ENCODE data around the gene MCRS1. TPM values are rescaled to one million over a fixed set of nuclear protein-coding genes. Genes with fewer than 3 reads are reported as not detected.
A peak's percentile ranks its signal among the peaks of the same experiment; 100 is the strongest.

MCRS1 gene
- total and polyA plus RNA-seq, 7 experiments from 2014 or later = 55.5 to 85.2 (median 70.3) TPM

DNA sequence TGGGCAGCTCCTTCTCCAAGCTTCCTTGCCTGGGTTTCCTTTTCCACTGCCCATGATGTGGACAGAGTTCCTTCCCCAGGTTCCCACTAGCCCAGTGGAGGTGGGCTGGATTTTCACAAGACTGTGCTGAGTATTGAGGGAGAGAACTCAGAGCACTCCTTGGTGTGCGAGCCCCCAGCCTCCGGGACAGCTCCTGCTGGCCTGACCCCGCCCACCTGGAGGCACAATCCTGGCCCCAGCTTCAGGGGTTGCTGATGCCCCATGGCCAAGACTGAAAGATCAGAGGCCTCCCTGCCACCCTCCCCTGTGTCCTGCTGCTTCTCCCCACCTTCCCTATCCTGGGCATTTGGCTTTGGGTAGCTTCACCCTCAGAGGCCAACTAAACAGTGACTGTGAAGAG is 21.5 kb downstream of the MCRS1 start:
- H3K4me1 ChIP-seq (ENCODE audit: control insufficient read depth in 2 of 2, insufficient read depth in 2 of 2, low read length in 2 of 2) = peaks cover 0 to 11% of the 10 kb centered on the region in 2 donors
- Mint-ChIP-seq H3K9me3 (peaks cover 0 to 2% (median 0%) of the 10 kb centered on the region in 11 donors), H3K27ac (no peak overlapping the region), H3K4me1 (peaks cover 7 to 29% (median 19%) of the 10 kb centered on the region in 7 donors), H3K4me3 (no peak overlapping the region), H3K36me3 (no peaks in the 10 kb centered on the region), H3K27me3 (peaks cover 0 to 49% (median 5%) of the 10 kb centered on the region in 5 donors)
- DNase-seq = no peak
- no peaks in the 10 kb centered on the region for H3K36me3 ChIP-seq (ENCODE audit: control insufficient read depth in 2 of 3, insufficient read depth in 3 of 3, low read length in 3 of 3)
- H3K27me3 ChIP-seq (ENCODE audit: control insufficient read depth in 2 of 2, insufficient read depth in 2 of 2, low read length in 2 of 2) = no peaks in the 10 kb centered on the region
- CTCF ChIA-PET = interaction anchor here (0.6 kb wide), 1 partner anchor 69 kb away, joined by 7 read pairs; no protein-coding TSS in a partner anchor
- no peak for ATAC-seq
- no peak overlapping the region for H3K4me3 ChIP-seq (ENCODE audit: low read length)
- intact Hi-C loops (cut with micrococcal nuclease) = no loop called here
- H3K9me3 ChIP-seq (ENCODE audit: control insufficient read depth in 2 of 3, low read length in 3 of 3) = no peaks in the 10 kb centered on the region
- H3K27ac ChIP-seq (ENCODE audit: low read depth, low read length) = no peak overlapping the region
- POLR2A ChIA-PET = interaction anchor here (0.6 kb wide), 1 partner anchor 151 kb away, joined by 4 read pairs; no protein-coding TSS in a partner anchor

GRCh38 chr12:49545815-49546214 is 22.1 kb downstream of the MCRS1 start:
- intact Hi-C loops (cut with micrococcal nuclease) = no loop called here
- H3K4me3 Mint-ChIP-seq = no peak overlapping the region
- H3K36me3 Mint-ChIP-seq = no peaks in the 10 kb centered on the region
- no peak overlapping the region for H3K4me3 ChIP-seq (ENCODE audit: low read length)
- ChIA-PET POLR2A (interaction anchor here (0.5 kb wide), 1 partner anchor 178 kb away, joined by 3 read pairs; no protein-coding TSS in a partner anchor), CTCF (interaction anchor here (0.6 to 0.7 kb wide), 2 partner anchors 69 to 196 kb away, joined by 3 to 7 read pairs; partner anchors contain the start of gene TMBIM6)
- H3K27me3 ChIP-seq (ENCODE audit: control insufficient read depth in 2 of 2, insufficient read depth in 2 of 2, low read length in 2 of 2) = no peaks in the 10 kb centered on the region
- H3K4me1 ChIP-seq (ENCODE audit: control insufficient read depth in 2 of 2, insufficient read depth in 2 of 2, low read length in 2 of 2) = peaks cover 0 to 11% of the 10 kb centered on the region in 2 donors
- peaks cover 10 to 33% (median 20%) of the 10 kb centered on the region in 7 donors for H3K4me1 Mint-ChIP-seq
- ATAC-seq (no peak), DNase-seq (no peak)
- no peak overlapping the region for H3K27ac Mint-ChIP-seq
- H3K36me3 ChIP-seq (ENCODE audit: control insufficient read depth in 2 of 3, insufficient read depth in 3 of 3, low read length in 3 of 3) = no peaks in the 10 kb centered on the region
- no peaks in the 10 kb centered on the region for H3K9me3 ChIP-seq (ENCODE audit: control insufficient read depth in 2 of 3, low read length in 3 of 3)
- peaks cover 0 to 53% (median 5%) of the 10 kb centered on the region in 5 donors for H3K27me3 Mint-ChIP-seq
- no peak overlapping the region for H3K27ac ChIP-seq (ENCODE audit: low read depth, low read length)
- H3K9me3 Mint-ChIP-seq = peaks cover 0 to 2% (median 0%) of the 10 kb centered on the region in 11 donors

- Mint-ChIP-seq H3K27ac (peak overlapping the region in 1 of 9 donors; percentile 28), H3K36me3 (no peaks in the 10 kb centered on the region), H3K4me3 (no peak overlapping the region), H3K4me1 (peaks cover 20 to 41% (median 28%) of the 10 kb centered on the region in 7 donors), H3K27me3 (peaks cover 0 to 58% (median 5%) of the 10 kb centered on the region in 5 donors), H3K9me3 (peaks cover 0 to 2% (median 0%) of the 10 kb centered on the region in 11 donors)
- Histone ChIP-seq H3K9me3 (ENCODE audit: control insufficient read depth in 2 of 3, low read length in 3 of 3) (no peaks in the 10 kb centered on the region), H3K36me3 (ENCODE audit: control insufficient read depth in 2 of 3, insufficient read depth in 3 of 3, low read length in 3 of 3) (no peaks in the 10 kb centered on the region), H3K4me3 (ENCODE audit: low read length) (no peak overlapping the region), H3K27me3 (ENCODE audit: control insufficient read depth in 2 of 2, insufficient read depth in 2 of 2, low read length in 2 of 2) (no peaks in the 10 kb centered on the region), H3K27ac (ENCODE audit: low read depth, low read length) (no peak overlapping the region), H3K4me1 (ENCODE audit: control insufficient read depth in 2 of 2, insufficient read depth in 2 of 2, low read length in 2 of 2) (peaks cover 10 to 17% of the 10 kb centered on the region in 2 donors)
- ATAC-seq = no peak
- DNase-seq = no peak
- CTCF ChIA-PET = no interaction called here
- POLR2A ChIA-PET = interaction anchor here (0.6 kb wide), 1 partner anchor 499 kb away, joined by 4 read pairs; no protein-coding TSS in a partner anchor
- intact Hi-C loops (cut with micrococcal nuclease) = no loop called here
Observed at GRCh38 chr12:49543914-49544815, 23.8 kb downstream of the MCRS1 start.

DNA sequence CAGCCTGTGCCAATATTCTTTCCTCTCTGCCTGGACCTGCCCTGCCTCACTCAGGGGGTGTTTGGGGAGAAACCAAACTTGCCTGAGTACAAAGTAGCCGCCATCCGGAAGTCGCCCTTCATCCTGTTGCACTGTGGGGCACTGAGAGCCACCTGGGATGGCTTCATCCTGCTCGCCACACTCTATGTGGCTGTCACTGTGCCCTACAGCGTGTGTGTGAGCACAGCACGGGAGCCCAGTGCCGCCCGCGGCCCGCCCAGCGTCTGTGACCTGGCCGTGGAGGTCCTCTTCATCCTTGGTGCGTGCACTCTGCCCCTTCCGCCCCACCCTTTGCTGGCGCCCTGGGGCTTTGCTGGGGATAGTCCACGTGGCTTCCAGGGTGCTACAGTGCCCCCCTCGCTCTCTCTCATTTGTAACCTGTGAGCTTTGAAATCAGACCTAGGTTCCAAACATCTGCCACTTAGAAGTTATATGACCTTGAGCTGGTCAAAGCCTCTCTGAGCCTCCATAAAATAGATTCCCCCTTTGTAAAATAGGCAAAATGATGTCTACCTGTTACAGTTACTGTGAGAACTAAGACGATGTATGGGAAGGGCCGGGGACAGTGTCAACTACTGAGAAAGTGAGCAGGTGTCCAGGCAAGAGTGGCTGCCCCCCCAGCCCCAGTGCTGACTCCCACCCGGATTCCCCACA is 24.6 kb downstream of the MCRS1 start:
- Histone ChIP-seq H3K27ac (ENCODE audit: low read depth, low read length) (no peak overlapping the region), H3K9me3 (ENCODE audit: control insufficient read depth in 2 of 3, low read length in 3 of 3) (no peaks in the 10 kb centered on the region), H3K4me1 (ENCODE audit: control insufficient read depth in 2 of 2, insufficient read depth in 2 of 2, low read length in 2 of 2) (peaks cover 10 to 12% of the 10 kb centered on the region in 2 donors), H3K4me3 (ENCODE audit: low read length) (no peak overlapping the region), H3K36me3 (ENCODE audit: control insufficient read depth in 2 of 3, insufficient read depth in 3 of 3, low read length in 3 of 3) (no peaks in the 10 kb centered on the region), H3K27me3 (ENCODE audit: control insufficient read depth in 2 of 2, insufficient read depth in 2 of 2, low read length in 2 of 2) (no peaks in the 10 kb centered on the region)
- Mint-ChIP-seq H3K4me3 (peak overlapping the region in 3 of 10 donors; percentile 1 to 46 (median 9)), H3K27ac (peak overlapping the region in 3 of 9 donors; percentile 7 to 55 (median 46)), H3K9me3 (peaks cover 0 to 2% (median 0%) of the 10 kb centered on the region in 11 donors), H3K27me3 (peaks cover 0 to 53% (median 5%) of the 10 kb centered on the region in 5 donors), H3K4me1 (peaks cover 20 to 41% (median 26%) of the 10 kb centered on the region in 7 donors), H3K36me3 (no peaks in the 10 kb centered on the region)
- CTCF ChIA-PET = no interaction called here
- POLR2A ChIA-PET = no interaction called here
- ATAC-seq (no peak), DNase-seq (no peak)
- intact Hi-C loops (cut with micrococcal nuclease) = no loop called here

GRCh38 chr12:49542592-49543160 is 25.3 kb downstream of the MCRS1 start:
- H3K9me3 Mint-ChIP-seq = peaks cover 0 to 2% (median 0%) of the 10 kb centered on the region in 11 donors
- ATAC-seq (no peak), DNase-seq (no peak)
- Histone ChIP-seq H3K36me3 (ENCODE audit: control insufficient read depth in 2 of 3, insufficient read depth in 3 of 3, low read length in 3 of 3) (no peaks in the 10 kb centered on the region), H3K4me3 (ENCODE audit: low read length) (no peak overlapping the region), H3K27me3 (ENCODE audit: control insufficient read depth in 2 of 2, insufficient read depth in 2 of 2, low read length in 2 of 2) (no peaks in the 10 kb centered on the region), H3K9me3 (ENCODE audit: control insufficient read depth in 2 of 3, low read length in 3 of 3) (no peaks in the 10 kb centered on the region), H3K4me1 (ENCODE audit: control insufficient read depth in 2 of 2, insufficient read depth in 2 of 2, low read length in 2 of 2) (peaks cover 10 to 11% of the 10 kb centered on the region in 2 donors), H3K27ac (ENCODE audit: low read depth, low read length) (no peak overlapping the region)
- H3K4me3 Mint-ChIP-seq = peak overlapping the region in 4 of 10 donors; percentile 1 to 68 (median 28)
- intact Hi-C loops (cut with micrococcal nuclease) = no loop called here
- peak overlapping the region in 3 of 9 donors; percentile 7 to 46 (median 8) for H3K27ac Mint-ChIP-seq
- CTCF ChIA-PET = no interaction called here
- H3K36me3 Mint-ChIP-seq = no peaks in the 10 kb centered on the region
- POLR2A ChIA-PET = no interaction called here
- H3K4me1 Mint-ChIP-seq = peaks cover 16 to 42% (median 24%) of the 10 kb centered on the region in 7 donors
- H3K27me3 Mint-ChIP-seq = peaks cover 0 to 55% (median 0%) of the 10 kb centered on the region in 5 donors

DNA sequence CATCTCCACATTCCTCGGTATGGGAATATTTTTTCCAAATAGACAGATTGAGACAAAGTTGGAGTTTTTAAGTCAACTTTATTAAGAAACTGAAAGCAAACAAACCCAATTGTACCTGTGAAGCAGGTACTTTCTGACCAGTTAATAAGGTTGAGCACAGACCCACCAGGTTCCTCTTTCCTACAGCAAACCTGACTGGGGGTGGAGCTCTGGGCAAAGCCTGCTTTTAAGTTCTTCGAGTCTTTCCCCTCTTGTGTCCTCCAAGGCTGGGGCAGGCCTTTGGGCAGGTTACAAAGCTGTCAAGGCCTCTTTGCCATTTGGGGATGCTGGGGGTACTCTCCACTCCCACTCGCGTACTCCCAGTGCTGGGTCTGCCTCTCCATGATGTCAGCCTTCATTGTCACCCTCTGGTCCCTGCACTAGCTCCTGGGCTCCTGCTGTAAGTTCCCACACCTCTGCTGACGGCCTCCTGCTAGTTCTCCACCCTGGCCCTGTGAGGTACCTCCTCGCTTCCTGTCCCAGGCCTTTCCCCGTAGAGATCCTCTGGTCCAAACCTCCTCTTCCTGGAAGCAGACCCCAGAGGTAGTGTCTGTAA is 25.9 kb downstream of the MCRS1 start:
- DNase-seq = no peak
- intact Hi-C loops (cut with micrococcal nuclease) = no loop called here
- CTCF ChIA-PET = interaction anchor here (0.5 kb wide), 1 partner anchor 16 kb away, joined by 3 read pairs; no protein-coding TSS in a partner anchor

More for the DNA sequence above, 25.9 kb downstream of the MCRS1 start:
- peaks cover 0 to 56% (median under 1%) of the 10 kb centered on the region in 5 donors for H3K27me3 Mint-ChIP-seq
- peaks cover 0 to 2% (median 0%) of the 10 kb centered on the region in 11 donors for H3K9me3 Mint-ChIP-seq
- H3K4me3 Mint-ChIP-seq = peak overlapping the region in 1 of 10 donors; percentile 25
- POLR2A ChIA-PET = no interaction called here
- ATAC-seq = no peak
- no peaks in the 10 kb centered on the region for H3K27me3 ChIP-seq (ENCODE audit: control insufficient read depth in 2 of 2, insufficient read depth in 2 of 2, low read length in 2 of 2)
- no peaks in the 10 kb centered on the region for H3K36me3 ChIP-seq (ENCODE audit: control insufficient read depth in 2 of 3, insufficient read depth in 3 of 3, low read length in 3 of 3)
- H3K9me3 ChIP-seq (ENCODE audit: control insufficient read depth in 2 of 3, low read length in 3 of 3) = no peaks in the 10 kb centered on the region
- H3K27ac ChIP-seq (ENCODE audit: low read depth, low read length) = no peak overlapping the region
- H3K36me3 Mint-ChIP-seq = no peaks in the 10 kb centered on the region
- H3K4me3 ChIP-seq (ENCODE audit: low read length) = no peak overlapping the region
- peaks cover 16 to 44% (median 27%) of the 10 kb centered on the region in 7 donors for H3K4me1 Mint-ChIP-seq
- peak overlapping the region in 2 of 9 donors; percentile 8 to 67 for H3K27ac Mint-ChIP-seq
- peaks cover 14 to 15% of the 10 kb centered on the region in 2 donors for H3K4me1 ChIP-seq (ENCODE audit: control insufficient read depth in 2 of 2, insufficient read depth in 2 of 2, low read length in 2 of 2)
